ENCODE data around the gene WFDC1.

The WFDC1 gene

DNA sequence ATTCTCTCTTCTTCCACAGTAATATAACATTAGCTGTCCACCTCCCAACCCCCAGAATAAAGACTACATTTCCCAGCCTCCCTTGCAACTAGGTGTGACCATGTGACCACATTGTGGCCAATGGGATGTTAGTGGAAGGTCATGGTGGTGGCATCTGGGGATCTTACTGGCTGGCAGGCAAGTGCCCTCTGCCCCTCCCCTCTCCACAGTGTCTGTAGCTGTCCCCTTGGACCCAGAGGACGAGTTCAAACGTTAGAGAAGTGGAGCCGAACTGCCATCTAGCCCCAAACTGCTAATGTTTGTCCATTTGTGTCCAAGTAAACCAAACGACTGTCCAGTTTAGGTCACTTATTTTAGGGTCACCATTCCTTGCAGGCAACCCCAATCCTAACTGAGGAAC lies 28.2 kb upstream of the WFDC1 start:
- no peak for DNase-seq (ENCODE audit: low spot score)
- TF ChIP-seq, protein P1, sequence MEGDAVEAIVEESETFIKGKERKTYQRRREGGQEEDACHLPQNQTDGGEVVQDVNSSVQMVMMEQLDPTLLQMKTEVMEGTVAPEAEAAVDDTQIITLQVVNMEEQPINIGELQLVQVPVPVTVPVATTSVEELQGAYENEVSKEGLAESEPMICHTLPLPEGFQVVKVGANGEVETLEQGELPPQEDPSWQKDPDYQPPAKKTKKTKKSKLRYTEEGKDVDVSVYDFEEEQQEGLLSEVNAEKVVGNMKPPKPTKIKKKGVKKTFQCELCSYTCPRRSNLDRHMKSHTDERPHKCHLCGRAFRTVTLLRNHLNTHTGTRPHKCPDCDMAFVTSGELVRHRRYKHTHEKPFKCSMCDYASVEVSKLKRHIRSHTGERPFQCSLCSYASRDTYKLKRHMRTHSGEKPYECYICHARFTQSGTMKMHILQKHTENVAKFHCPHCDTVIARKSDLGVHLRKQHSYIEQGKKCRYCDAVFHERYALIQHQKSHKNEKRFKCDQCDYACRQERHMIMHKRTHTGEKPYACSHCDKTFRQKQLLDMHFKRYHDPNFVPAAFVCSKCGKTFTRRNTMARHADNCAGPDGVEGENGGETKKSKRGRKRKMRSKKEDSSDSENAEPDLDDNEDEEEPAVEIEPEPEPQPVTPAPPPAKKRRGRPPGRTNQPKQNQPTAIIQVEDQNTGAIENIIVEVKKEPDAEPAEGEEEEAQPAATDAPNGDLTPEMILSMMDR (IDR thresholded peaks at IDR 0.05) = no peak
- Histone ChIP-seq H3K4me3 (no peak overlapping the region), H3K27ac (no peak overlapping the region)

DNA sequence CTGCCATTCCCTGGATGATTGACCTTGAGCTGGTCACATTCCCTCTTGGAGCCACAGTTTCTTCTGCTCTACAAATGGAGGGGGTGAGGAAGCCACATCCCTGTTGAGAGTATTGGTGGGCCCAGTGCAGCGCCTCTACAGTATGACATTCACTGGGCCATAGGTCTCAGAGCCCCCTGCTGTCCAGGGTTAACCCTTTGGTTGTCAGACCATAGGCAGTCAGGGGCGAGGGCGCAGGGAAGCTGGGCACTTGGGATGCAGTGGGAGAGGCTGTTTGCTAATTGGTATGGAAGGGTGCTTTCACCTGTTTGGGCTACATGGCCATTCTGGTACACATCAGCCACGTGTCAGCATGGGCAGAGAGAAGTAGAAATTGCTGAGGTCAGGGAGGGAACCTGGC lies 27.3 kb upstream of the WFDC1 start:
- no peak for DNase-seq (ENCODE audit: low spot score)
- TF ChIP-seq, protein P1 (IDR thresholded peaks at IDR 0.05) = no peak
- Histone ChIP-seq H3K27ac (no peak overlapping the region), H3K4me3 (no peak overlapping the region)

DNA sequence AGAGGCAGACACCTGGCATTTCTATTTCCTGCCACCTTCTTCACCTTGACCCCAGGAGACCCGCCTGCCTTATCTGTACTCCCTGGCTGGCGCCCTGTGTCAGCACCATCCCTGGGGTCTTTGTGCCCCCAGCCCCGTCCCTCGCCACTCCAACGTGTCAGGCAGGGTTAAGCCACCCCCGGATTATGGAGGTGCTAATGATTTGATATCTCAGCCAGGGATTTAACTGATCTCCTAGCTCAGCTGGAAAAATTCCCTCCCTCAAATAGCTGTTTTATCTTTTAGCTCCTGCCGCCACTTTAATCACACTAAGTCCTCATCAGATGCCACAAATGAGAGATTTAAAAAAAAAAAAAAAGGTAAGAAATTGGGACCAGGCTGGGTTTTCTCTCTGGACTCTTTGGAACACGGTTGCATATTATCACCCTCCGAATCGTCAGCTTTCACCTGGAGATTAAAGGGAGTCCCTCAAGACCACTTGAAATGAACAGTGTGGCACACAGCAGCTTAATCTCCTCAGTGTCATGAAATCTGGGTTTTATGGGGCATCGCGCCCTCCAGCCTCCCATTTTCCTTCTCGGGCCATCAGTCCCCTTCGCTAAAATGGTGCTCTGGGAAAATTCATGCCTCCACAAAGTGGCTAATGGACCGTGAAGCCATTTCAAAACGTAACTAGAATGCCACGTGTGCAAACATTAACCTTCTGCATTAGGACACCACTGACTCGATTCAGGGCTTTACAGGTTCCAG lies 26.2 kb upstream of the WFDC1 start:
- no peak overlapping the region for H3K27ac ChIP-seq
- no peak for DNase-seq (ENCODE audit: low spot score)
- no peak overlapping the region for H3K4me3 ChIP-seq
- TF ChIP-seq, protein P1 (IDR thresholded peaks at IDR 0.05) = no peak

DNA sequence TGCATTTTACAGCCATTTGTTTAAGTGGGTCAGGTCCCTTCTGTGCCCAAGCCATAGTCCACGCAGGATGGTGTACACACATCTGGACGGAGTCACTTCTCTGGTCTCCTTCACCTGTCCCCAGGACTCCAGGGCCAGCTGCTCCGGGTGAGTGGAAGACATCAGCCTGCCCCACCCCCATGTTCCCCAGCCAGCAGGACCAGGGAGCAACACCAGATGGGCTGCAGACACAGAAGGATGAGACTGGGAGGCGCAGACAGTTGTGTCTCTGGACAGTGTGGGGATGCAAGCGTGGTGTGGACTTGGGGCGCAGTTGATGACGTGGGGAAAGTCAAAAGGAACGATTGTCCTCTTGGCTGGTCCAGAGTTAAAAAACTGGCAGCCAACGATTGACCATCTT lies 24.6 kb upstream of the WFDC1 start:
- DNase-seq (ENCODE audit: low spot score) = no peak

DNA sequence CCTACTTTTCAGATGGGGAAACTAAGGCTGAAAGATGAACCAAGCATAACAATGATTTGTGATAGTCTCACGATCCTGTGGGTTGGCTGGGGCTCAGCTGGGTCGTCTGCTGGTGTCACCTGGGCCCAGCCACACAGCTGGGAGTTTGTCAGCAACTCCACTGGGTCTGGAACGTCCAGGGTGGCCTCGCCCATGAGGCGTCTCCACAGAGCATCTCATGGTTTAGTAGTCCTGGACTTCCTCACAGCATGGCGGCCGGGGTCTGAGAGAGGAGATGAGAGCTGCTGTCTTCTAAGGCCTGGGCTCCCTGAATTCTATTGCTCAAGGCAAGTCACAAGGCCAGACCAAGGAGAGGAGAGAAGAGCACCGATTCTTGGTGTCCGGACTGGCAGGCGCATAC lies 24.1 kb upstream of the WFDC1 start:
- TF ChIP-seq, protein P1 (IDR thresholded peaks at IDR 0.05) = no peak
- H3K4me3 ChIP-seq = no peak overlapping the region
- no peak for DNase-seq (ENCODE audit: low spot score)
- H3K27ac ChIP-seq = no peak overlapping the region

More for the DNA sequence above, 24.6 kb upstream of the WFDC1 start:
- no peak overlapping the region for H3K4me3 ChIP-seq
- H3K27ac ChIP-seq = no peak overlapping the region
- TF ChIP-seq, protein P1 (IDR thresholded peaks at IDR 0.05) = no peak

DNA sequence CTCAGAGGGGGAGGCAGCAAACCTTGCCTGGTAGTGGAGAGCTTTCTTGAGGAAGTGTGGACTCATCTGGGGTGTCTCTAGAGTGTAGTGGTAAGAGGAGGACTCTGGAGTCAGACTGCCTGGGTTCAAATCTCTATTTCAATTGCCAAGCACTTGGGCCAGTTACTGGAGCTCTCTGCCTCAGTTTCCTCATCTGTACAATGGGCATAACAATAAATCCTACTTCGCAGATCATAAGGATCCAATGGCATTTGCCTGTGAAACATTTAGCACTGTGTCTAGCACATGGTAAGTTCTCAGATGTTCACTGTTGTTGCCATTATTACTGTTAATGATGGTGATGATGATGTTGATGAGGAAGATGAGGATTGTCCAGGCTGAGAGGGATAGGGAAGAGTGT lies 23.6 kb upstream of the WFDC1 start:
- DNase-seq (ENCODE audit: low spot score) = no peak
- TF ChIP-seq, protein P1 (IDR thresholded peaks at IDR 0.05) = no peak
- H3K4me3 ChIP-seq = no peak overlapping the region
- no peak overlapping the region for H3K27ac ChIP-seq

DNA sequence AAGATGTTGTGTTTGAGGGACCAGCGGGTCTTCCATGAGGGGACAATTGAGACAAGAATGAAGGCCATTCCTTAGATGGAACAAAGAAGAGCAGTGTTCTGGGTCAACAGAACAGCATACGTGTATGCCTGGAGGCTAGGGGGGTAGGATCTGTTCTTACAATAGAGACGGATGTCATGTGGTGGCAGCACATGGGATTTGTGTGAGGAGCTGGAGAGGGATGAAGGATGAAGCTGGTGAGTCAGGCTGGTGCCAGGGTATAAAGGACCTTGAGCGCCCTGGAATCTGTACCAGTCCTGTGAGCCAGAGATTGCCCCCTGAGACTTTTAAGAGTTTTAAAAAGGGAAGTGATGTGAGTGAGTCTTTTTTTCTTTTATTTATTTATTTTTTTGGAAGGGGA lies 22.8 kb upstream of the WFDC1 start:
- TF ChIP-seq, protein P1 (IDR thresholded peaks at IDR 0.05) = no peak
- DNase-seq (ENCODE audit: low spot score) = no peak

More for the DNA sequence above, 22.8 kb upstream of the WFDC1 start:
- Histone ChIP-seq H3K27ac (no peak overlapping the region), H3K4me3 (no peak overlapping the region)

Measured in coronary artery (tissue), 2 donors.